M059J (cell line): ENCODE measurements around the gene ZNF746. TPM values are rescaled to one million over a fixed set of nuclear protein-coding genes. Genes with fewer than 3 reads are reported as not detected.
"Not testable (repeated sequence)": the region's sequence is repeated elsewhere in the genome, so short reads cannot be mapped to it uniquely, and the experiment has no call there.

ENCODE experiments used
- DNase-seq: peaks from one replicate; pipeline ENCODE4 v3.0.0-alpha.2; 2012; ENCODE audit warnings: low read depth
- total RNA-seq: library from RNA; depleted of rRNA; stranded (reverse); fragments of >200 nt; shearing (Covaris generic); gene quantifications from 2 replicates; pipeline ENCODE4 v1.2.3, GENCODE V29; 2014; rRNA removed

Gene ZNF746
- 10.3 and 17.5 TPM in 2 replicates for total RNA-seq

DNA sequence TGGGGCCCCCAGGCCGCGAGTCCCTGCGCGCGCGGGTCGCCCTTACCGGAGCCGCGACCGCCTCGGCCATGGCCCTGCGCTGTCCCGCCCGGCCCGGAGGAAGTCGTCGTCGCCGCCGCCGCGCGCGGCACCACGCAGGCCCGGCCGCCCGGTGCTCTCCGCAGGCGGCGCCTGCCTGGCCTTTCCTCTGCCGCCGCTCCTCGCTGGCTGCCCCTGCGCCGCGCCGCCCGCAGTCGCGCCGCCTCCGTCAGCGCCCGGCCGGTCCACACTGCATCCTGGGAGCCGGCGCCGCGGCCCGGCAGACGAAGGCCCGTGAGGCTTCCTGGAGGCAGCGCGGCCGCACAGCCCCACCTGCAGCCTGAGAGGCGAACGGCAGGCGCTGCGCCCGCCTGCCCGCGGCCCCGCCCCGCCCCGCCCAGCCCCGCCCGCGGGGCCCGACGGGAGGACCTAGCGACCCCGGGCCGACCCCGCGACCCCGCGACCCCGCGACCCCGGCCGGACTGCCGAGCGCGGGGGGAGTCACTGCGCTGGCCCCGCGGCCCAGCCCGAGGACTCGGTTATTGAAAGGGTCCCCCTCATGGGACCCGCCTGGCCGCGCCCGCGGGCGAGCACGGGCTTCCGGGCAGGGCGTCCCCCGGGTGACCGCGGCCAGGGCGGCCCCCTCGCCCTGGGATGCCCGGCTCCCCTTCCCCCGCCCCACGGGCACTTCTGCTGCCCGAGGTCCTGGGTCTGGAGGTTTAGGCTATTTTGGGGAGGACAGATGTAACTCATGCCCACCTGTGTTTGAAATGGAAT, at the start of gene ZNF746:
Gene ZNF746, minus strand, starts transcription at position 343 of the 795 bp plus-strand sequence. Its CDS starts 273 bp downstream, at position 70.
- peak; percentile 76 for DNase-seq

DNA sequence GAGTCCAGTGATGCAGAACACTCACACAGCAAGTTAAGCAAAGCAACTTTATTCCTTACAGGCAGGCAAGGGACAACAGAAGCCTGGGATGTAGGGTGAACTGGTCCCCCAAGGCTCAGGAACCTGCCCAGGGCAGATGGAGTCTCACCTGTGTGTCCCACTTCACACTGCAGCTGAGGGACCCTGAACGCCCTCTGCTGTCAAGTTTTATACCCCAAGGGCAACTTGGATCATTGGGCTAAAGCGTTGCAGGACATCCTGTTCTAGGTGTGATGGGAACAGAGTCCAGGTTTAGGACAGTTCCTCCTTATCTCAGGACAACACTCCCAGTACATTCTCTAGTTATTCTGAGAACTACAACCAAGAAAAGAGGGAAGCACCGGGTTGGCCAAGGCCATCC, 49.5 kb upstream of the ZNF746 start:
- no peak for DNase-seq

- DNase-seq = no peak
Observed at GRCh38 chr7:149546331-149546730, 48.7 kb upstream of the ZNF746 start.

- DNase-seq = no peak
Observed at GRCh38 chr7:149544028-149544427, 46.4 kb upstream of the ZNF746 start.

- no peak for DNase-seq
Observed at GRCh38 chr7:149532654-149533053, 35.0 kb upstream of the ZNF746 start.

- DNase-seq = no peak
Observed at GRCh38 chr7:149529136-149529718, 31.6 kb upstream of the ZNF746 start.

GRCh38 chr7:149527414-149527813, 29.8 kb upstream of the ZNF746 start:
- no peak for DNase-seq

DNA sequence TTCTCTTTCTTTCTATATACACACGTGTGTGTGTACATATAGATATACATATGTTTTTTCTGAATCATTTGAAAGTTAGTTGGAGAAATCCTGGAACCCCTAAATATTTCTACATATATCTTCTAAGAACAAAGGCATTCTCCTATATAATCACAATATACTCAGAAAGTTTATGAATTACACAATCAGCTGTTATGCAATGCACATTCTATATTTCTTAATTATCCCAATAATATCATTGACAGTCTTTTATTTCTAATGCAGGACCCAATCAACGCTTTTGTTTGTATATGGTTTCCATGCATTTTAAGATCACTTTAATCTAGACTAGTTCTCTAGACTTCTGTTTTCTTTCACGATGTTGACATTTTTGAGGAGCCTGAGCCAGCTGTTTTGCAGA, 27.7 kb upstream of the ZNF746 start:
- DNase-seq = no peak

- DNase-seq = no peak
Observed at GRCh38 chr7:149524394-149524793, 26.8 kb upstream of the ZNF746 start.

GRCh38 chr7:149510248-149510647, 12.6 kb upstream of the ZNF746 start:
- no peak for DNase-seq

DNA sequence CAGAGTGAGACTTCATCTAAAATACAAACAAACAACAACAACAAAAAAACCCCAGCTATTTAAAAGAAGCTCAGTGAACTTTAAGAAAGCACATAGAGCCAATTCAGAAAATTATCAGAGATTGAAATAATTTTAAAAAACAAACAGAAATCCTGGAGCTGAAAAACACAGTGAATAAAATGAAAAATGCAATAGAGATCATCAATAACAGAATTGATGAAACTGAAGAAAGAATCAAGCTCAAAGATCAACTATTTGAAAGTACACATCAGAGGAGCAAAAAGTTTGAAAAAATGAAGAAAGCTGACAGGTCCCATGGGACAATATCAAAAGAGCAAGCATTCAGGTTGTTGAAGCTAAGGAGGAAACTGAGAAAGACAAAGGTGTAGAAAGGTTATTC, 12.2 kb upstream of the ZNF746 start:
- no peak for DNase-seq

DNA sequence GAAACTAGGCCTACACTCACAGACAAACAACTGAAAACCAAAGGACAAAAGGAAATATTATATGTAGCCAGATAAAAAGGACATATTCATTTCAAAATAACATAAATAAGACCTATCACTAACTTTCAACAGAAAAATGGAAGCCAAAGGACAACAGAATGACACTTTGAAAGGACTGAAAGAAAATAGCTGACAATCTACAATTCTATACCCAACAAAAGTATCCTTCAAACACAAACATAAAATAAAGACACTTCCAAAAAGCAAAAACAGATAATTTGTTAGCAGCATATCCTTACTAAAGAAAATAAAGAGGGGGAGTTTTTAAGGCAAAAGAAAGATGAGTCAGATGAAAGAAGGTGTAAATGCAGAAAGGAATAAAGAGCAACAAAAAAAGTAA, 7.9 kb upstream of the ZNF746 start:
- DNase-seq = no peak

DNA sequence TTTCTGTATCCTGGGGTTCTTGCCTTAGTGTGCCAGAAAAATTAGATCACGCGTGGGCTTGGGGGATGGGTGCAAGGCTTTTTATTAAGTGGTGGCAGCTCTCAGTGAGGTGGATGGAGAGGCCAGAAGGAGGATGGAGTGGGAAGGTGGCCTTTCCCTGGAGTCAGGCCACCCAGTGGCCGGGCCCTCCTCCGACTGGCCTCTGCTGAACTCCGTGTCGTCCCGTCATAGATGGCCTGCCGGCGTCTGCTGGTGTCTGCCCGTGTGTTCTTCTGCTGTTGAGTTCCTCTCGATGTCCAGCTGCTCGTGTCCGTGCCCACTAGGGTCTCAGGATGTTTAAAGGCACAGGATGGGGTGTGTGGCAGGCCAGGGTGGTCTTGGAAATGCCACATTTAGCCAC, 4.0 kb upstream of the ZNF746 start:
- DNase-seq = no peak

GRCh38 chr7:149500910-149501309, 3.3 kb upstream of the ZNF746 start:
- no peak for DNase-seq

DNA sequence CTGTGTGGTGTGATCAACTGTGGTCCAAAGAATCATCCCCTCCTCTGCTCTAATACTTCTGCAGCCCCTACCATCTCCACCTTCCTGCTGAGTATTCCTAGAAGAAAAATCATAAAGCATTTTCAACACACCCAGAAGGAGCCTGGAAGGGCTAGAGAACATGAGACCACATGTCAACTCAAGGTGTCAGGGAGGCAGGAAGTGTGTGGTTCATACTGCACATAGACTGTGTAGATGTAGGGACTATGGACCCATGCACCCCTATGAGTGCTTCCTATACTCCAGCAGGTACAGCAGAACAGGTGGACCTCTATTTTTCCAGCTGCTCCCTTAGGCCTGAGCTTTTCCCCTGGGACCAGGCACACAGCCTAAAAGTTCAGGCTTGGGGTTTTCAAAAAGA, 2.6 kb upstream of the ZNF746 start:
- DNase-seq = no peak

DNA sequence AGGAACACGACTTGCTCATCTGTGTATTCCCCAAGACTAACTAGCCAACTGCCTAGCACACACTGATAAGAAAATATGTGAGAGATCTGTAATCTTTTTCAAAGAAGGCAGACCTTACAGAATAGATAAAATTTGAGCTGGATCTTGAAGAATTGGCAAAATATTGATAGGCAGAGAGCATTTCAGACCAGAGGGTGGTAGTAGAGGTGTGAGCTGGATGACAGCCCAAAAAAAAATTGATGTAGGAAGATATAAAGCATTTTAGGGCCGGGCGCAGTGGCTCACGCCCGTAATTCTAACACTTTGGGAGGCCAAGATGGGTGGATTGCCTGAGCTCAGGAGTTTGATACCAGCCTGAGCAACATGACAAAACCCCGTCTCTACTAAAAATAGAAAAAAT, 1.2 kb upstream of the ZNF746 start:
- no peak for DNase-seq

- peak; percentile 46 for DNase-seq
Observed at GRCh38 chr7:149496642-149497391, 792 bp downstream of the ZNF746 start.

DNA sequence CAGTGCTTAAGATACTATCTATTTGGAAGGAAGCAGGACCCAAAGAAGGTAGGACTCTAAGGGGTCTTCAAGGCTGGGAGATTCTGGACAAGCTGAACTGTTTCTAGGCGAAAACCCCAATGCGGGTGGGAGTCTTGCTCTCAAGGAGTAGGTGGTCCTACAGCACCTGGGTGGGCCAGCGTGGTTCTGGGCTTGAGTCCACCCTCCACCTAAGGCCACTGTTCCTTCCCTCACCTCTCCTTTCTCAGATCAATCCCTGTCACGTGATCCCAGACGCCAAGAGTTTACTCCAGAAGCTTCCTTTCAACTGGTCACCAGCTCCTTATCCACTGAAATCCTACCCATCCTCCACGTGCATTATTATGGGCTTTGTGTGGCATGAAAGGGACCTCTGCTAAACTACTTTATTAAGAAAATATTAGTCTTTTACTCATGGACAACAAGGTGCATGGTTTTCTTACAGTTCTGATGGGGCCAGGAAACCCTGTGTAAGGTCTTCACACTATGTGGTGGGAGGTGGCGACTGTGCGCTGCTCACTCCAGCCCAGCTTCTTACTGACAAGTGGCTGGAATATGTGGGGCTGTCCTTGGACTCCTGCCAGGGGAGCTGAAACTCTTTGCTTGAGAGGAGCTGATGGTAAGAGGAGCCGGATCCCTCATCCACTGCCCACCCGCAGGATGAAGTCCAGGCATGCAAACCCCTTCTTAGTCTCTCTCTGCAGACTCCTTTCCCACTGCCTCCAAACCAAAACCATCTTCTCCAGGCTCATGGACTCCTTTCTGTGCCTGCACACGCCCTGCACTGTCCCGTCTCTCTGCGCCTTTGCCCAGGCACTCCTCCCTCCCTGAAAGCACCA, 1.6 kb downstream of the ZNF746 start:
- peak; percentile 25 for DNase-seq

DNA sequence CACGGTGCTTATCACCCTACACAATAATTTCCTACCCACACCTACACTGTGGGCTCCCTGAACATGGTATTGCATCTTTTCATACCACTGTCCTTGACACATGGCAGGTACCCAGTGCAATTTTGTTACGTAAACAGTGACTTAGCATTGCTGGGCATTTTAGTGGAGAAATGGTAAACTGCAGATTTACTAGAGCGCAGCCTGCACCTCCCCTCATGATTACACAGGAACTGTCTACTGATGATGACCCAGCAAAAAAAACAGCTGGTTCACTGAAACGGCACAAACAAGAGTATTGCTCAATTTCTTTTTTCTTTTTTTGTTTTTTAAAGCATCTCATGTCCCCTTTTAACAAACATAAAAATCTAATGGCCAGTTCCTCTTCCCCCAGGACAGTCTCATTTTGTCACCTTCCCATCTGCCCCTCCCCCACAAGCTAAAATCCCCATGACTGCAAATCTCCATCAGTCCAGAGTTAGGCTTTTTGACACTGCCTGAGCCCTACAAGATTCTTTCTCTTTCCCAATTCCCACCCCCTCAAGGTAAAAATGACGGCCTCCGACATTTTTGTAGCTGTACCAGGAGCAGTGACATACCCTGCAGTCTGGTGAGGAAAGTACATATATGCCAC, 2.8 kb downstream of the ZNF746 start:
- no peak for DNase-seq

DNA sequence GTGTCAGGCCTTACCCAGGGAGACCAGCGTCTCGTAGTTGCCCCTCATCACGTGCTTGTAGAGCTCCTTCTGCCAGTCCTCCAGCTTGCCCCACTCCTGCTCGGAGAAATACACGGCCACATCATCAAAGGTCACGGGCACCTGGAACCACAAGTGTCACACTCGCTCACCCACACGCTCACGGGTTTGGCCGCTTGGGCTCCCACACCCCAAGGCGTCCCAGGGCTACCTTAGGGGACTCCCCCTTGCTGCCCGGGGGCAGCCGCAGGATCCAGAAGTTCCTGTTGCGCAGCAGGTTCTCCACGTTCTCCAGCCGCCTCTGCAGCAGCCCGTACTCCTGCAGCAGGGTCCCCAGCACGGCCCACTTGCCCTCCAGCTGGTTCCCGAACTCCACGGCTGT, 3.6 kb downstream of the ZNF746 start:
- not testable (repeated sequence) for DNase-seq

DNA sequence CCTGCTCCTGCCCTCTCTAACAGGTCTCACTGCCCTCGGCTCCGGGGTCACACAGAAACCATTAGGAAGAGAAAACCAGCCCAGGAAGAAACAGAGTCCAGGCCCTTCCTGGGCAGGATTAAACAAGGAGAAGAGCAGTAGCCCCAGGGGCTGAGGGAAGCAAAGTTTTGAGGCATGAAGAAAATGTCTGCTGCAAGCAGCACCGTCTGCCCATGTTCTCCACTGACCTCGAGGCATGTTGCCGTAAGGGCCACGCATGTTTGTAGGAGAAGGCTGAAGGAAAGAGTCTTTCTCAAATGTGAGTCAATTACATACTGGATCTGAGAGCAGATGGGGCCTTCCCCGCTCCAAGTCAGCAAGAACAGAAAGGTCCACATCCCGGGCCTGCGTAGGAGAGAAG, 4.2 kb downstream of the ZNF746 start:
- DNase-seq = no peak
